HCT116 (cell line): ENCODE data around the gene PDE4B. TPM values are rescaled to one million over a fixed set of nuclear protein-coding genes. Genes with fewer than 3 reads are reported as not detected.

Source experiments
- ATAC-seq: fragments of 200-7000 bp; cut with Tn5 transposase; 2 replicates; pipeline ENCODE4 v1.9.1; 2020; ENCODE audit warnings: mild to moderate bottlenecking, moderate library complexity
- BruUV-seq: library from RNA; stranded (reverse); fragments of 400-500 nt; replicated peaks from 2 replicates; lab custom pipeline; 2021; lab: Mats Ljungman, UMichigan
- CTCF ChIA-PET: fragments of 300-600 bp; sonication (Branson Sonifier 250); formaldehyde crosslinking; loops from one replicate; lab custom pipeline; 2021; ENCODE audit warnings: antibody characterized with exemption; lab: Charles Lee
- POLR2A ChIA-PET: fragments of 300-600, 350-600 bp; sonication (Branson Sonifier 250); formaldehyde crosslinking; loops from one replicate; lab custom pipeline; 2021; ENCODE audit warnings: antibody characterized with exemption; lab: Charles Lee
- RAD21 ChIA-PET, 2 experiments: fragments of 300-600 bp; sonication (Branson Sonifier 250); formaldehyde crosslinking; loops; one replicate each; lab custom pipeline; 2023; ENCODE audit warnings: low total read pairs in 2 of 2; ENCODE audit not compliant: uncharacterized antibody in 2 of 2, unreplicated experiment in 2 of 2, low non-redundant PET in 1 of 2; lab: Charles Lee
- DNase-seq: peaks from one replicate; pipeline ENCODE4 v3.0.0-alpha.2; 2010; ENCODE audit warnings: low read depth, low spot score
- H2AFZ ChIP-seq: fragments of 200-600 bp; shearing (Covaris generic), sonication (generic); 2 replicates; pipeline ENCODE4 v1.6.1; 2017; ENCODE audit warnings: low read depth, mixed run types, mixed read lengths, antibody characterized with exemption, low read length; ENCODE audit not compliant: poor library complexity, severe bottlenecking
- H3K27ac ChIP-seq: 2 replicates; pipeline ENCODE4 v1.5.1; 2012; ENCODE audit warnings: low read depth, low read length
- H3K27me3 ChIP-seq: fragments of 200-600 bp; sonication (generic); 2 replicates; pipeline ENCODE4 v1.6.1; 2016; ENCODE audit warnings: mixed run types, low read length, mixed read lengths; ENCODE audit not compliant: insufficient read depth
- H3K36me3 ChIP-seq, 2 experiments: fragments of 200-500 bp in 1 of 2; fragments of 200-600 bp in 1 of 2; sonication (Bioruptor generic) in 1 of 2; sonication (generic) in 1 of 2; 2 replicates each; pipeline versions ENCODE4 v1.5.1 to v1.6.1; 2014 to 2016; ENCODE audit warnings: low read length in 2 of 2, inconsistent platforms in 1 of 2, mixed read lengths in 1 of 2, mixed run types in 1 of 2; ENCODE audit not compliant: insufficient read depth in 2 of 2, control insufficient read depth in 1 of 2
- H3K4me1 ChIP-seq, 2 experiments: fragments of 200-600 bp in 1 of 2; sonication (generic) in 1 of 2; 2 replicates each; pipeline versions ENCODE4 v1.5.1 to v1.6.1; 2012 to 2017; ENCODE audit warnings: low read length in 2 of 2, inconsistent platforms in 1 of 2, mild to moderate bottlenecking in 1 of 2, mixed read lengths in 1 of 2, mixed run types in 1 of 2, moderate library complexity in 1 of 2; ENCODE audit not compliant: insufficient read depth in 2 of 2, control insufficient read depth in 1 of 2
- H3K4me2 ChIP-seq: fragments of 200-600 bp; sonication (generic); 2 replicates; pipeline ENCODE4 v1.6.1; 2017; ENCODE audit warnings: mixed run types, low read length, mixed read lengths
- H3K4me3 ChIP-seq, 2 experiments: fragments of 200-600 bp in 1 of 2; sonication (generic) in 1 of 2; replicated peaks in 1 of 2; 2 replicates each; pipeline ENCODE4 v1.5.1; 2011 to 2016; ENCODE audit warnings: low read length in 2 of 2, control low read depth in 1 of 2, low read depth in 1 of 2, mild to moderate bottlenecking in 1 of 2, mixed read lengths in 1 of 2, mixed run types in 1 of 2
- H3K79me2 ChIP-seq: fragments of 200-600 bp; sonication (generic); 2 replicates; pipeline ENCODE4 v1.6.1; 2017; ENCODE audit warnings: mild to moderate bottlenecking, mixed run types, low read length, moderate library complexity, mixed read lengths; ENCODE audit not compliant: insufficient read depth
- H3K9ac ChIP-seq: fragments of 200-600 bp; sonication (generic); 2 replicates; pipeline ENCODE4 v1.6.1; 2016; ENCODE audit warnings: low read length, mixed read lengths
- H3K9me2 ChIP-seq: fragments of 200-600 bp; sonication (generic), shearing (Covaris generic); 2 replicates; pipeline ENCODE4 v1.6.1; 2017; ENCODE audit warnings: mixed run types, mild to moderate bottlenecking, moderate library complexity; ENCODE audit not compliant: insufficient read depth
- H3K9me3 ChIP-seq, 2 experiments: fragments of 200-500 bp in 1 of 2; fragments of 200-600 bp in 1 of 2; sonication (Bioruptor generic) in 1 of 2; sonication (generic) in 1 of 2; 2 replicates each; pipeline ENCODE4 v1.6.1; 2014 to 2017; ENCODE audit warnings: low read length in 2 of 2, mixed read lengths in 2 of 2, inconsistent platforms in 1 of 2, low read depth in 1 of 2, mild to moderate bottlenecking in 1 of 2, mixed run types in 1 of 2, moderate library complexity in 1 of 2; ENCODE audit not compliant: control insufficient read depth in 1 of 2, insufficient read depth in 1 of 2
- H4K20me1 ChIP-seq: fragments of 200-600 bp; sonication (generic), shearing (Covaris generic); 2 replicates; pipeline ENCODE4 v1.6.1; 2017; ENCODE audit warnings: mixed run types, mild to moderate bottlenecking, moderate library complexity; ENCODE audit not compliant: insufficient read depth
- CEBPB ChIP-seq: IDR thresholded peaks from 2 replicates; pipeline ENCODE4 v1.6.1; 2012; ENCODE audit warnings: low read depth
- ELF1 ChIP-seq: IDR thresholded peaks from 2 replicates; pipeline ENCODE4 v1.6.1; 2012; ENCODE audit warnings: low read depth, borderline replicate concordance
- EZH2 ChIP-seq: fragments of 200-600 bp; sonication (generic); IDR thresholded peaks from 2 replicates; pipeline ENCODE4 v1.6.1; 2017; ENCODE audit warnings: antibody characterized with exemption, mixed run types
- EZH2phosphoT487 ChIP-seq: fragments of 200-600 bp; IDR thresholded peaks from 2 replicates; pipeline ENCODE4 v1.6.1; 2018; ENCODE audit warnings: antibody characterized with exemption, borderline replicate concordance
- FOSL1 ChIP-seq: IDR thresholded peaks from 2 replicates; pipeline ENCODE4 v1.6.1; 2012; ENCODE audit warnings: low read depth
- JUND ChIP-seq: IDR thresholded peaks from 2 replicates; pipeline ENCODE4 v1.6.1; 2012
- MAX ChIP-seq: IDR thresholded peaks from 2 replicates; pipeline ENCODE4 v1.6.1; 2012
- POLR2A ChIP-seq: IDR thresholded peaks from 2 replicates; pipeline ENCODE4 v1.7.0; 2011; ENCODE audit warnings: borderline replicate concordance; ENCODE audit not compliant: insufficient read depth, insufficient read length; ENCODE audit errors: extremely low read depth
- SIN3A ChIP-seq: IDR thresholded peaks from 2 replicates; pipeline ENCODE4 v1.6.1; 2012; ENCODE audit warnings: low read depth
- SP1 ChIP-seq: IDR thresholded peaks from 2 replicates; pipeline ENCODE4 v1.6.1; 2012; ENCODE audit warnings: low read depth
- SRF ChIP-seq: IDR thresholded peaks from 2 replicates; pipeline ENCODE4 v1.6.1; 2012; ENCODE audit warnings: low read depth
- TCF7L2 ChIP-seq: IDR thresholded peaks from 2 replicates; pipeline ENCODE4 v1.7.0; 2011; ENCODE audit warnings: borderline replicate concordance, inconsistent platforms; ENCODE audit not compliant: insufficient read depth, insufficient read length; ENCODE audit errors: extremely low read depth
- ZNF274 ChIP-seq: fragments of 200-500 bp; sonication (Bioruptor generic); IDR thresholded peaks from 2 replicates; pipeline ENCODE4 v1.6.1; 2014; ENCODE audit warnings: mild to moderate bottlenecking, low read depth, low read length, inconsistent platforms
- intact Hi-C: fragments of 100-400 bp; cut with micrococcal nuclease; formaldehyde crosslinking; loops from 2 replicates; pipeline ENCODE4 v1.10.0; 2022
- total RNA-seq: library from RNA; stranded (reverse); gene quantifications from one replicate; pipeline ENCODE4 v1.2.1, GENCODE V29; 2021; ENCODE audit not compliant: unreplicated experiment
- TF ChIP-seq, protein P1 (sequence below): IDR thresholded peaks from 2 replicates; pipeline ENCODE4 v1.6.1; 2012; ENCODE audit warnings: low read depth
- TF ChIP-seq, protein P2 (sequence below): IDR thresholded peaks from 2 replicates; pipeline ENCODE4 v1.6.1; 2012

Gene PDE4B
- total RNA-seq, 1 experiment from 2014 or later, result 76.9 TPM

- Histone ChIP-seq H3K9me3 (no peaks in the 10 kb centered on the region), H3K4me1 (peaks cover 0 to 12% of the 10 kb centered on the region in 2 experiments; a peak in 1 of 4 replicates), H3K27me3 (no peaks in the 10 kb centered on the region), H4K20me1 (no peaks in the 10 kb centered on the region), H3K36me3 (no peaks in the 10 kb centered on the region), H3K9me2 (no peaks in the 10 kb centered on the region), H3K4me3 (no peak overlapping the region), H2AFZ (no peak overlapping the region), H3K27ac (no peak overlapping the region), H3K4me2 (no peak overlapping the region), H3K79me2 (no peaks in the 10 kb centered on the region), H3K9ac (no peak overlapping the region)
- intact Hi-C loops, result loop anchor here (10.0 kb wide), 2 partner anchors 816 to 1176 kb away; partner anchors contain the start of genes LEPR and LEPROT
- ChIA-PET RAD21 (no interaction called here), CTCF (interaction anchor here (0.8 to 5.1 kb wide), 5 partner anchors 10 to 523 kb away, joined by 3 to 42 read pairs (median 32); no protein-coding TSS in a partner anchor), POLR2A (no interaction called here)
- TF ChIP-seq SRF (no peak), ELF1 (no peak), CEBPB (no peak), EZH2phosphoT487 (no peak), FOSL1 (no peak), TCF7L2 (no peak), SIN3A (no peak), EZH2 (no peak), POLR2A (no peak), SP1 (no peak), JUND (no peak), MAX (no peak), ZNF274 (no peak)
- TF ChIP-seq, protein P1, sequence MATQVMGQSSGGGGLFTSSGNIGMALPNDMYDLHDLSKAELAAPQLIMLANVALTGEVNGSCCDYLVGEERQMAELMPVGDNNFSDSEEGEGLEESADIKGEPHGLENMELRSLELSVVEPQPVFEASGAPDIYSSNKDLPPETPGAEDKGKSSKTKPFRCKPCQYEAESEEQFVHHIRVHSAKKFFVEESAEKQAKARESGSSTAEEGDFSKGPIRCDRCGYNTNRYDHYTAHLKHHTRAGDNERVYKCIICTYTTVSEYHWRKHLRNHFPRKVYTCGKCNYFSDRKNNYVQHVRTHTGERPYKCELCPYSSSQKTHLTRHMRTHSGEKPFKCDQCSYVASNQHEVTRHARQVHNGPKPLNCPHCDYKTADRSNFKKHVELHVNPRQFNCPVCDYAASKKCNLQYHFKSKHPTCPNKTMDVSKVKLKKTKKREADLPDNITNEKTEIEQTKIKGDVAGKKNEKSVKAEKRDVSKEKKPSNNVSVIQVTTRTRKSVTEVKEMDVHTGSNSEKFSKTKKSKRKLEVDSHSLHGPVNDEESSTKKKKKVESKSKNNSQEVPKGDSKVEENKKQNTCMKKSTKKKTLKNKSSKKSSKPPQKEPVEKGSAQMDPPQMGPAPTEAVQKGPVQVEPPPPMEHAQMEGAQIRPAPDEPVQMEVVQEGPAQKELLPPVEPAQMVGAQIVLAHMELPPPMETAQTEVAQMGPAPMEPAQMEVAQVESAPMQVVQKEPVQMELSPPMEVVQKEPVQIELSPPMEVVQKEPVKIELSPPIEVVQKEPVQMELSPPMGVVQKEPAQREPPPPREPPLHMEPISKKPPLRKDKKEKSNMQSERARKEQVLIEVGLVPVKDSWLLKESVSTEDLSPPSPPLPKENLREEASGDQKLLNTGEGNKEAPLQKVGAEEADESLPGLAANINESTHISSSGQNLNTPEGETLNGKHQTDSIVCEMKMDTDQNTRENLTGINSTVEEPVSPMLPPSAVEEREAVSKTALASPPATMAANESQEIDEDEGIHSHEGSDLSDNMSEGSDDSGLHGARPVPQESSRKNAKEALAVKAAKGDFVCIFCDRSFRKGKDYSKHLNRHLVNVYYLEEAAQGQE, result no peak
- TF ChIP-seq, protein P2, sequence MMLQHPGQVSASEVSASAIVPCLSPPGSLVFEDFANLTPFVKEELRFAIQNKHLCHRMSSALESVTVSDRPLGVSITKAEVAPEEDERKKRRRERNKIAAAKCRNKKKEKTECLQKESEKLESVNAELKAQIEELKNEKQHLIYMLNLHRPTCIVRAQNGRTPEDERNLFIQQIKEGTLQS, result no peak
- ATAC-seq, result no peak
- no TSS peak for BruUV-seq
- DNase-seq, result no peak
These were observed 448.1 kb downstream of the PDE4B start for GRCh38 chr1:66240491-66241484.
